WTC11 (cell line): ENCODE data around the gene SEMA5B. TPM values are rescaled to one million over a fixed set of nuclear protein-coding genes. Genes with fewer than 3 reads are reported as not detected.
A peak's percentile ranks its signal among the peaks of the same experiment; 100 is the strongest.

Experiments used
- ATAC-seq: fragments of 200-7000 bp; cut with Tn5 transposase; 2 replicates; pipeline ENCODE4 v1.10.0; 2021; ENCODE audit warnings: mild to moderate bottlenecking, moderate library complexity
- CTCF ChIA-PET: fragments of 300-600 bp; sonication (Branson Sonifier 250); formaldehyde crosslinking; loops from one replicate; lab custom pipeline; 2021; ENCODE audit warnings: antibody characterized with exemption; lab: Charles Lee
- POLR2A ChIA-PET: fragments of 350-600 bp; sonication (Branson Sonifier 250); formaldehyde crosslinking; loops from one replicate; lab custom pipeline; 2021; ENCODE audit warnings: antibody characterized with exemption; lab: Charles Lee
- DNase-seq: peaks from one replicate; pipeline ENCODE4 v3.0.0; 2021; ENCODE audit warnings: low spot score
- H3K27ac Mint-ChIP-seq: 2 replicates; pipeline ENCODE4 v1.8.0; 2021; ENCODE audit warnings: mixed read lengths
- H3K27me3 Mint-ChIP-seq: 2 replicates; pipeline ENCODE4 v1.8.0; 2021; ENCODE audit warnings: low read depth, mild to moderate bottlenecking, moderate library complexity, mixed read lengths
- H3K36me3 Mint-ChIP-seq: 2 replicates; pipeline ENCODE4 v1.8.0; 2021; ENCODE audit warnings: mixed read lengths
- H3K4me1 Mint-ChIP-seq: 2 replicates; pipeline ENCODE4 v1.8.0; 2022; ENCODE audit warnings: mixed read lengths
- H3K4me3 Mint-ChIP-seq: 2 replicates; pipeline ENCODE4 v1.8.0; 2021; ENCODE audit warnings: mild to moderate bottlenecking, moderate library complexity, mixed read lengths
- H3K9me3 Mint-ChIP-seq: 2 replicates; pipeline ENCODE4 v1.8.0; 2021; ENCODE audit warnings: mixed read lengths
- CDX4 ChIP-seq: fragments of 250-450 bp; sonication (Bioruptor Pico); IDR thresholded peaks from 2 replicates; pipeline ENCODE4 v1.9.0; 2021; ENCODE audit warnings: moderate library complexity, mild to moderate bottlenecking, inconsistent platforms, borderline replicate concordance
- CREB1 ChIP-seq: sonication (generic); formaldehyde crosslinking; IDR thresholded peaks from 2 replicates; pipeline ENCODE4 v1.8.0; 2023; ENCODE audit warnings: mild to moderate bottlenecking, missing genetic modification reagents
- CREM ChIP-seq: sonication (generic); formaldehyde crosslinking; IDR thresholded peaks from 2 replicates; pipeline ENCODE4 v1.8.1; 2022; ENCODE audit warnings: mild to moderate bottlenecking, missing genetic modification reagents, moderate library complexity
- E2F4 ChIP-seq: sonication (generic); formaldehyde crosslinking; IDR thresholded peaks from 2 replicates; pipeline ENCODE4 v1.8.1; 2022; ENCODE audit warnings: low read depth, mild to moderate bottlenecking, moderate library complexity, missing genetic modification reagents, borderline replicate concordance
- E2F5 ChIP-seq: sonication (generic); formaldehyde crosslinking; IDR thresholded peaks from 2 replicates; pipeline ENCODE4 v1.8.1; 2022; ENCODE audit warnings: mild to moderate bottlenecking, moderate library complexity, missing genetic modification reagents
- ELF4 ChIP-seq: sonication (generic); formaldehyde crosslinking; IDR thresholded peaks from 2 replicates; pipeline ENCODE4 v1.8.1; 2022; ENCODE audit warnings: low read depth, mild to moderate bottlenecking, moderate library complexity, missing genetic modification reagents
- ETV6 ChIP-seq: sonication (generic); formaldehyde crosslinking; IDR thresholded peaks from 2 replicates; pipeline ENCODE4 v1.8.1; 2022; ENCODE audit warnings: mild to moderate bottlenecking, missing genetic modification reagents
- FOXJ3 ChIP-seq: sonication (generic); formaldehyde crosslinking; IDR thresholded peaks from 2 replicates; pipeline ENCODE4 v1.9.0; 2021; ENCODE audit warnings: missing genetic modification reagents, mild to moderate bottlenecking, borderline replicate concordance
- FOXP1 ChIP-seq: sonication (generic); formaldehyde crosslinking; IDR thresholded peaks from 2 replicates; pipeline ENCODE4 v1.8.0; 2022; ENCODE audit warnings: missing genetic modification reagents, mild to moderate bottlenecking, moderate library complexity, borderline replicate concordance
- FOXP4 ChIP-seq: sonication (generic); formaldehyde crosslinking; IDR thresholded peaks from 2 replicates; pipeline ENCODE4 v1.8.0; 2022; ENCODE audit warnings: mild to moderate bottlenecking, missing genetic modification reagents
- GABPB1 ChIP-seq: sonication (generic); formaldehyde crosslinking; IDR thresholded peaks from 2 replicates; pipeline ENCODE4 v1.8.1; 2023; ENCODE audit warnings: mild to moderate bottlenecking, missing genetic modification reagents
- GRHL2 ChIP-seq: fragments of 250-450 bp; sonication (Bioruptor Pico); IDR thresholded peaks from 2 replicates; pipeline ENCODE4 v1.8.0; 2022; ENCODE audit warnings: mild to moderate bottlenecking, moderate library complexity; ENCODE audit not compliant: insufficient replicate concordance, severe bottlenecking
- IRF2 ChIP-seq: sonication (generic); formaldehyde crosslinking; IDR thresholded peaks from 2 replicates; pipeline ENCODE4 v1.8.0; 2022; ENCODE audit warnings: low read depth, missing genetic modification reagents, borderline replicate concordance
- KAT7 ChIP-seq: sonication (generic); formaldehyde crosslinking; IDR thresholded peaks from 2 replicates; pipeline ENCODE4 v1.8.1; 2023; ENCODE audit warnings: missing genetic modification reagents, mild to moderate bottlenecking, borderline replicate concordance
- MAX ChIP-seq: sonication (generic); formaldehyde crosslinking; IDR thresholded peaks from 2 replicates; pipeline ENCODE4 v1.8.0; 2022; ENCODE audit warnings: mild to moderate bottlenecking, missing genetic modification reagents
- NR2C2 ChIP-seq: sonication (generic); formaldehyde crosslinking; IDR thresholded peaks from 2 replicates; pipeline ENCODE4 v1.8.0; 2022; ENCODE audit warnings: mild to moderate bottlenecking, missing genetic modification reagents
- NR3C1 ChIP-seq: sonication (generic); formaldehyde crosslinking; conservative IDR thresholded peaks from 2 replicates; pipeline ENCODE4 v1.8.1; 2023; ENCODE audit warnings: low read depth, mild to moderate bottlenecking, missing genetic modification reagents
- RELA ChIP-seq: sonication (generic); formaldehyde crosslinking; IDR thresholded peaks from 2 replicates; pipeline ENCODE4 v1.8.1; 2022; ENCODE audit warnings: missing genetic modification reagents, mild to moderate bottlenecking, borderline replicate concordance
- SMAD3 ChIP-seq: sonication (generic); formaldehyde crosslinking; IDR thresholded peaks from 2 replicates; pipeline ENCODE4 v1.8.0; 2022; ENCODE audit warnings: missing genetic modification reagents, mild to moderate bottlenecking, borderline replicate concordance
- SP1 ChIP-seq: sonication (generic); formaldehyde crosslinking; conservative IDR thresholded peaks from 2 replicates; pipeline ENCODE4 v1.8.1; 2022; ENCODE audit warnings: missing genetic modification reagents
- TCF7 ChIP-seq: sonication (generic); formaldehyde crosslinking; IDR thresholded peaks from 2 replicates; pipeline ENCODE4 v1.8.0; 2022; ENCODE audit warnings: mild to moderate bottlenecking, low read depth, missing genetic modification reagents, moderate library complexity
- TEAD1 ChIP-seq: sonication (generic); formaldehyde crosslinking; IDR thresholded peaks from 2 replicates; pipeline ENCODE4 v1.8.0; 2022; ENCODE audit warnings: mild to moderate bottlenecking, missing genetic modification reagents
- USF2 ChIP-seq: sonication (generic); formaldehyde crosslinking; IDR thresholded peaks from 2 replicates; pipeline ENCODE4 v1.8.1; 2023; ENCODE audit warnings: mild to moderate bottlenecking, missing genetic modification reagents, moderate library complexity
- ZNF121 ChIP-seq: sonication (generic); formaldehyde crosslinking; IDR thresholded peaks from 2 replicates; pipeline ENCODE4 v1.8.0; 2023; ENCODE audit warnings: missing genetic modification reagents
- ZNF263 ChIP-seq: sonication (generic); formaldehyde crosslinking; IDR thresholded peaks from 2 replicates; pipeline ENCODE4 v1.8.1; 2022; ENCODE audit warnings: low read depth, mild to moderate bottlenecking, moderate library complexity, missing genetic modification reagents
- ZNF416 ChIP-seq: fragments of 250-450 bp; sonication (Bioruptor Pico); IDR thresholded peaks from 2 replicates; pipeline ENCODE4 v1.9.0; 2021; ENCODE audit warnings: mild to moderate bottlenecking, inconsistent platforms
- ZNF671 ChIP-seq: fragments of 250-450 bp; sonication (Bioruptor Pico); IDR thresholded peaks from 2 replicates; pipeline ENCODE4 v1.8.0; 2021; ENCODE audit warnings: mild to moderate bottlenecking
- total RNA-seq: library from RNA; stranded (reverse); gene quantifications from 3 replicates; pipeline ENCODE4 v1.2.3, GENCODE V29; 2021

SEMA5B gene
- total RNA-seq, 1 experiment from 2014 or later: 20.7 TPM

GRCh38 chr3:122873741-122874515 lies 153.6 kb downstream of the SEMA5B start:
- no peak for DNase-seq
- Mint-ChIP-seq H3K4me3 (no peak overlapping the region), H3K4me1 (peaks cover 14% of the 10 kb centered on the region), H3K27me3 (no peaks in the 10 kb centered on the region), H3K9me3 (no peaks in the 10 kb centered on the region), H3K36me3 (no peaks in the 10 kb centered on the region), H3K27ac (peak overlapping the region; percentile 63; the same call in 1 of the 2 replicates)
- no peak for ATAC-seq
- POLR2A ChIA-PET: interaction anchor here (0.5 kb wide), 1 partner anchor 564 kb away, joined by 4 read pairs; no protein-coding TSS in a partner anchor
- TF ChIP-seq SMAD3 (CRISPR knock-in tag) (no peak), ETV6 (CRISPR knock-in tag) (no peak), GABPB1 (CRISPR knock-in tag) (no peak), ZNF121 (CRISPR knock-in tag) (no peak), E2F5 (CRISPR knock-in tag) (no peak), TEAD1 (CRISPR knock-in tag) (no peak), NR2C2 (no peak)
- CTCF ChIA-PET: interaction anchor here (1.6 kb wide), 1 partner anchor 119 kb away, joined by 3 read pairs; no protein-coding TSS in a partner anchor

GRCh38 chr3:122868322-122868721 lies 159.2 kb downstream of the SEMA5B start:
- H3K4me3 Mint-ChIP-seq: no peak overlapping the region
- DNase-seq (no peak), ATAC-seq (no peak)
- ChIA-PET POLR2A (no interaction called here), CTCF (no interaction called here)
- no peaks in the 10 kb centered on the region for H3K9me3 Mint-ChIP-seq
- TF ChIP-seq TCF7 (CRISPR knock-in tag): no peak
- no peak for TF ChIP-seq ZNF263
- no peak for TF ChIP-seq FOXP1
- no peak for TF ChIP-seq SMAD3 (CRISPR knock-in tag)
- no peak for TF ChIP-seq CREB1 (CRISPR knock-in tag)
- no peak for TF ChIP-seq GABPB1 (CRISPR knock-in tag)
- TF ChIP-seq CREM: no peak
- TF ChIP-seq ZNF416: no peak
- TF ChIP-seq IRF2 (CRISPR knock-in tag): no peak
- TF ChIP-seq FOXJ3 (CRISPR knock-in tag): no peak
- no peak for TF ChIP-seq RELA
- TF ChIP-seq MAX (CRISPR knock-in tag): no peak
- no peak for TF ChIP-seq ZNF671 (CRISPR knock-in tag)
- TF ChIP-seq CDX4 (CRISPR knock-in tag): no peak
- no peak for TF ChIP-seq GRHL2 (CRISPR knock-in tag)
- H3K27me3 Mint-ChIP-seq: no peaks in the 10 kb centered on the region
- H3K4me1 Mint-ChIP-seq: peaks cover 14% of the 10 kb centered on the region
- no peak overlapping the region for H3K27ac Mint-ChIP-seq
- no peaks in the 10 kb centered on the region for H3K36me3 Mint-ChIP-seq

GRCh38 chr3:122864498-122864897 lies 163.1 kb downstream of the SEMA5B start:
- Mint-ChIP-seq H3K27me3 (no peaks in the 10 kb centered on the region), H3K36me3 (no peaks in the 10 kb centered on the region), H3K27ac (no peak overlapping the region), H3K4me1 (no peaks in the 10 kb centered on the region), H3K4me3 (no peak overlapping the region), H3K9me3 (no peaks in the 10 kb centered on the region)
- ChIA-PET POLR2A (no interaction called here), CTCF (interaction anchor here (0.6 kb wide), 1 partner anchor 444 kb away, joined by 3 read pairs; no protein-coding TSS in a partner anchor)
- ATAC-seq (no peak), DNase-seq (no peak)
- no peak for TF ChIP-seq MAX (CRISPR knock-in tag)
- no peak for TF ChIP-seq ZNF121 (CRISPR knock-in tag)
- no peak for TF ChIP-seq FOXP1
- no peak for TF ChIP-seq NR3C1 (CRISPR knock-in tag)
- no peak for TF ChIP-seq E2F4 (CRISPR knock-in tag)
- TF ChIP-seq KAT7 (CRISPR knock-in tag): no peak
- no peak for TF ChIP-seq FOXP4 (CRISPR knock-in tag)
- no peak for TF ChIP-seq SMAD3 (CRISPR knock-in tag)
- no peak for TF ChIP-seq ELF4
- no peak for TF ChIP-seq SP1
- TF ChIP-seq USF2 (CRISPR knock-in tag): no peak
